Bronchial epithelial cell (primary cell): ENCODE data around the gene NAV3. TPM values are rescaled to one million over a fixed set of nuclear protein-coding genes. Genes with fewer than 3 reads are reported as not detected.

ENCODE experiments used
- DNase-seq: peaks from one replicate; pipeline ENCODE4 v3.0.0-alpha.2; 2010; ENCODE audit warnings: low read depth
- FAIRE-seq: peaks from 2 replicates; lab custom pipeline; 2011; peaks lifted over from hg19 to GRCh38; lab: Jason Lieb, UNC
- H3K27me3 ChIP-seq: 2 replicates; pipeline ENCODE4 v1.5.1; 2011; ENCODE audit warnings: low read length; ENCODE audit not compliant: control insufficient read depth, insufficient read depth
- H3K36me3 ChIP-seq: 2 replicates; pipeline ENCODE4 v1.5.1; 2011; ENCODE audit warnings: low read length; ENCODE audit not compliant: control insufficient read depth, insufficient read depth
- H3K4me3 ChIP-seq: 2 replicates; pipeline ENCODE4 v1.5.1; 2011; ENCODE audit warnings: mild to moderate bottlenecking, low read depth, low read length, control low read depth
- CTCF ChIP-seq: IDR thresholded peaks from 2 replicates; pipeline ENCODE4 v1.5.1; 2011; ENCODE audit warnings: mild to moderate bottlenecking, moderate library complexity, low read length, control low read depth, inconsistent platforms; ENCODE audit not compliant: insufficient read depth, severe bottlenecking
- total RNA-seq: library from RNA; depleted of rRNA; stranded (reverse); fragments of >200 nt; gene quantifications from 2 replicates; pipeline ENCODE4 v1.2.1, GENCODE V29; 2014

NAV3 gene
- total RNA-seq, 1 donor from 2014 or later, result 1.6 TPM

GRCh38 chr12:78004249-78005093, 173.8 kb downstream of the NAV3 start:
- FAIRE-seq, result no peak
- TF ChIP-seq CTCF, result no peak
- H3K36me3 ChIP-seq, result no peaks in the 10 kb centered on the region
- DNase-seq, result no peak
- no peak overlapping the region for H3K4me3 ChIP-seq
- H3K27me3 ChIP-seq, result no peaks in the 10 kb centered on the region

- DNase-seq (no peak), FAIRE-seq (no peak)
- no peaks in the 10 kb centered on the region for H3K27me3 ChIP-seq
- H3K4me3 ChIP-seq, result no peak overlapping the region
- H3K36me3 ChIP-seq, result no peaks in the 10 kb centered on the region
- TF ChIP-seq CTCF, result no peak
Measured at GRCh38 chr12:78005094-78005492, 174.4 kb downstream of the NAV3 start.

GRCh38 chr12:78007173-78007572, 176.5 kb downstream of the NAV3 start:
- DNase-seq (no peak), FAIRE-seq (no peak)
- H3K36me3 ChIP-seq, result no peaks in the 10 kb centered on the region
- no peak for TF ChIP-seq CTCF
- no peak overlapping the region for H3K4me3 ChIP-seq
- no peaks in the 10 kb centered on the region for H3K27me3 ChIP-seq

- no peak for DNase-seq
- Histone ChIP-seq H3K27me3 (no peaks in the 10 kb centered on the region), H3K4me3 (no peak overlapping the region), H3K36me3 (no peaks in the 10 kb centered on the region)
- no peak for TF ChIP-seq CTCF
- FAIRE-seq, result no peak
Measured at GRCh38 chr12:78009031-78009430, 178.3 kb downstream of the NAV3 start.

GRCh38 chr12:78018171-78018910, 187.6 kb downstream of the NAV3 start:
- Histone ChIP-seq H3K27me3 (no peaks in the 10 kb centered on the region), H3K36me3 (no peaks in the 10 kb centered on the region), H3K4me3 (no peak overlapping the region)
- DNase-seq (no peak), FAIRE-seq (no peak)
- no peak for TF ChIP-seq CTCF
